Measurements from ENCODE around the gene ASTN2.

DNA sequence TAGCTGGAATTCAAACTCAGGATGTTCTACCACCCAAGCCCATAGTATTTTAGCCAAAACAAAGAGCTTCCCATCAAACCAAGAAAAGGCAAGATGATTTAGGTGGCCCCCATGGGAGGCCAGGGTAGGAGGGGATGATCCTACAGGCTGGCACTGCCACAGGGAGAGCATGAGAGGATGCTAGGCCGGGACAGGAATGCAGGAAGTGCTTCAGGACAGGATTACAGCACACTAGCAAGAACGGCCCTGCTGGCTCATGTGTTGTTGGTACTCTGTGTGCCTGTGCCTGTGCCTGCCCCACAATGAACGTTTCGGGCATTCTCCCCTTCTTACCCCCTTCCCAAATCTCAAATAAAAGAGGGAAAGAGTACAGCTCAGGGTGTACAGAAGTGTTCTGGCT lies 838.5 kb downstream of the ASTN2 start:
- TF ChIP-seq, protein P1, sequence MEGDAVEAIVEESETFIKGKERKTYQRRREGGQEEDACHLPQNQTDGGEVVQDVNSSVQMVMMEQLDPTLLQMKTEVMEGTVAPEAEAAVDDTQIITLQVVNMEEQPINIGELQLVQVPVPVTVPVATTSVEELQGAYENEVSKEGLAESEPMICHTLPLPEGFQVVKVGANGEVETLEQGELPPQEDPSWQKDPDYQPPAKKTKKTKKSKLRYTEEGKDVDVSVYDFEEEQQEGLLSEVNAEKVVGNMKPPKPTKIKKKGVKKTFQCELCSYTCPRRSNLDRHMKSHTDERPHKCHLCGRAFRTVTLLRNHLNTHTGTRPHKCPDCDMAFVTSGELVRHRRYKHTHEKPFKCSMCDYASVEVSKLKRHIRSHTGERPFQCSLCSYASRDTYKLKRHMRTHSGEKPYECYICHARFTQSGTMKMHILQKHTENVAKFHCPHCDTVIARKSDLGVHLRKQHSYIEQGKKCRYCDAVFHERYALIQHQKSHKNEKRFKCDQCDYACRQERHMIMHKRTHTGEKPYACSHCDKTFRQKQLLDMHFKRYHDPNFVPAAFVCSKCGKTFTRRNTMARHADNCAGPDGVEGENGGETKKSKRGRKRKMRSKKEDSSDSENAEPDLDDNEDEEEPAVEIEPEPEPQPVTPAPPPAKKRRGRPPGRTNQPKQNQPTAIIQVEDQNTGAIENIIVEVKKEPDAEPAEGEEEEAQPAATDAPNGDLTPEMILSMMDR (conservative IDR thresholded peaks at IDR 0.05 in 1 of 2, IDR thresholded peaks at IDR 0.05 in 1 of 2; ENCODE audit: extremely low read depth in 1 of 2, insufficient read depth in 1 of 2, low read depth in 1 of 2, low read length in 2 of 2): no peak
- TF ChIP-seq EZH2 (IDR thresholded peaks at IDR 0.05; ENCODE audit: borderline replicate concordance, low read length): no peak
